CD4-positive, alpha-beta T cell (primary cell): ENCODE results near the gene BICD1. TPM values are rescaled to one million over a fixed set of nuclear protein-coding genes. Genes with fewer than 3 reads are reported as not detected.

Source experiments
- ATAC-seq: fragments of 200-7000 bp; cut with Tn5 transposase; one replicate; pipeline ENCODE4 v1.10.0; 2022; ENCODE audit warnings: mild to moderate bottlenecking; ENCODE audit not compliant: poor library complexity
- CTCF ChIA-PET: fragments of 350-600 bp; sonication (Branson Sonifier 250); formaldehyde crosslinking; loops from one replicate; lab custom pipeline; 2021; ENCODE audit warnings: antibody characterized with exemption, inconsistent platforms; lab: Charles Lee
- POLR2A ChIA-PET: fragments of 350-600 bp; sonication (Branson Sonifier 250); formaldehyde crosslinking; loops from one replicate; lab custom pipeline; 2021; ENCODE audit warnings: antibody characterized with exemption, inconsistent platforms; lab: Charles Lee
- DNase-seq, 14 experiments: peaks; one replicate each; pipeline ENCODE4 v3.0.0-alpha.2; 2013 to 2020; ENCODE audit warnings: mixed read lengths in 2 of 14
- H3K27ac ChIP-seq, 2 donors: one replicate each; pipeline versions ENCODE4 v1.5.1 to v1.7.0; 2013; ENCODE audit warnings: low read length in 2 of 2, low read depth in 1 of 2, mild to moderate bottlenecking in 1 of 2
- H3K27me3 ChIP-seq, 2 experiments: 1 replicate in 1 of 2; 2 replicates in 1 of 2; pipeline versions ENCODE4 v1.6.1 to v1.7.0; 2013; ENCODE audit warnings: low read length in 2 of 2, control low read depth in 1 of 2, mild to moderate bottlenecking in 1 of 2, moderate library complexity in 1 of 2; ENCODE audit not compliant: insufficient read depth in 2 of 2, control insufficient read depth in 1 of 2
- H3K36me3 ChIP-seq: one replicate; pipeline ENCODE4 v1.6.1; 2013; ENCODE audit warnings: low read length, control low read depth; ENCODE audit not compliant: insufficient read depth
- H3K4me1 ChIP-seq: one replicate; pipeline ENCODE4 v1.6.1; 2013; ENCODE audit warnings: low read length, control low read depth; ENCODE audit not compliant: insufficient read depth
- H3K4me3 ChIP-seq: one replicate; pipeline ENCODE4 v1.5.1; 2013; ENCODE audit warnings: mild to moderate bottlenecking, low read length, moderate library complexity
- H3K9me3 ChIP-seq, 2 experiments: 1 replicate in 1 of 2; 2 replicates in 1 of 2; pipeline versions ENCODE4 v1.6.1 to v1.7.0; 2013; ENCODE audit warnings: low read length in 2 of 2, mild to moderate bottlenecking in 2 of 2, control low read depth in 1 of 2, moderate library complexity in 1 of 2; ENCODE audit not compliant: control insufficient read depth in 1 of 2, insufficient read depth in 1 of 2
- H3K27ac Mint-ChIP-seq: one replicate; pipeline ENCODE4 v1.8.0; 2020; ENCODE audit warnings: mixed read lengths
- H3K27me3 Mint-ChIP-seq: one replicate; pipeline ENCODE4 v1.8.0; 2021; ENCODE audit warnings: mixed read lengths
- H3K36me3 Mint-ChIP-seq: one replicate; pipeline ENCODE4 v1.8.0; 2021; ENCODE audit warnings: low read depth, mixed read lengths
- H3K4me1 Mint-ChIP-seq: one replicate; pipeline ENCODE4 v1.8.0; 2021; ENCODE audit warnings: low read depth, mixed read lengths
- H3K4me3 Mint-ChIP-seq: one replicate; pipeline ENCODE4 v1.8.0; 2020; ENCODE audit warnings: mild to moderate bottlenecking, mixed read lengths
- H3K9me3 Mint-ChIP-seq: one replicate; pipeline ENCODE4 v1.8.0; 2020; ENCODE audit warnings: mixed read lengths
- CTCF ChIP-seq: fragments of 200-600 bp; IDR thresholded peaks from one replicate; pipeline ENCODE4 v1.8.0; 2022; ENCODE audit warnings: antibody characterized with exemption, mild to moderate bottlenecking
- intact Hi-C, 2 experiments: fragments of 100-400 bp; cut with DNase I in 1 of 2; cut with micrococcal nuclease in 1 of 2; formaldehyde crosslinking; loops; one replicate each; pipeline versions ENCODE4 v1.15.1 to v1.9.0; 2023 to 2025; cut with DNase I, micrococcal nuclease
- total RNA-seq, 174 experiments: library from RNA in 2 of 174; stranded (reverse) in 2 of 174; gene quantifications; one replicate each; pipeline ENCODE4 v1.2.3 and lab custom pipeline; 2021 to 2026

The BICD1 gene
- total RNA-seq, 2 experiments from 2014 or later, result 13.5 to 14.3 TPM

GRCh38 chr12:32254260-32254956 lies 147.8 kb downstream of the BICD1 start:
- ATAC-seq, result no peak
- peaks cover 7% of the 10 kb centered on the region for H3K4me1 Mint-ChIP-seq
- H3K4me3 Mint-ChIP-seq, result no peak overlapping the region
- CTCF ChIA-PET, result no interaction called here
- H3K4me1 ChIP-seq, result peaks cover 3% of the 10 kb centered on the region
- H3K27ac Mint-ChIP-seq, result no peak overlapping the region
- POLR2A ChIA-PET, result interaction anchor here (0.6 kb wide), 1 partner anchor 44 kb away, joined by 3 read pairs; no protein-coding TSS in a partner anchor
- H3K9me3 Mint-ChIP-seq, result no peaks in the 10 kb centered on the region
- H3K36me3 ChIP-seq, result no peaks in the 10 kb centered on the region
- DNase-seq, result no peak
- H3K9me3 ChIP-seq, result no peaks in the 10 kb centered on the region
- H3K27me3 Mint-ChIP-seq, result no peaks in the 10 kb centered on the region
- TF ChIP-seq CTCF, result no peak
- no peak overlapping the region for H3K4me3 ChIP-seq
- intact Hi-C loops, result no loop called here
- peaks cover 25% of the 10 kb centered on the region for H3K36me3 Mint-ChIP-seq
- no peaks in the 10 kb centered on the region for H3K27me3 ChIP-seq
- no peak overlapping the region for H3K27ac ChIP-seq

- intact Hi-C loops, result no loop called here
These were observed 148.9 kb downstream of the BICD1 start for GRCh38 chr12:32255588-32255987.

GRCh38 chr12:32257695-32258496 lies 151.2 kb downstream of the BICD1 start:
- Mint-ChIP-seq H3K36me3 (peaks cover 30% of the 10 kb centered on the region), H3K27ac (no peak overlapping the region), H3K9me3 (no peaks in the 10 kb centered on the region), H3K27me3 (no peaks in the 10 kb centered on the region), H3K4me3 (no peak overlapping the region), H3K4me1 (peaks cover 7% of the 10 kb centered on the region)
- no peak for ATAC-seq
- H3K4me3 ChIP-seq, result no peak overlapping the region
- no peaks in the 10 kb centered on the region for H3K36me3 ChIP-seq
- H3K9me3 ChIP-seq, result no peaks in the 10 kb centered on the region
- no peak for DNase-seq
- intact Hi-C loops, result no loop called here
- no peak overlapping the region for H3K27ac ChIP-seq
- peaks cover 3% of the 10 kb centered on the region for H3K4me1 ChIP-seq
- H3K27me3 ChIP-seq, result no peaks in the 10 kb centered on the region
- ChIA-PET POLR2A (no interaction called here), CTCF (interaction anchor here (0.6 kb wide), 1 partner anchor 100 kb away, joined by 3 read pairs; no protein-coding TSS in a partner anchor)
- TF ChIP-seq CTCF, result no peak

More at GRCh38 chr12:32255588-32255987, 148.9 kb downstream of the BICD1 start:
- H3K27ac ChIP-seq, result no peak overlapping the region
- H3K4me3 Mint-ChIP-seq, result no peak overlapping the region
- ChIA-PET POLR2A (no interaction called here), CTCF (no interaction called here)
- no peaks in the 10 kb centered on the region for H3K9me3 ChIP-seq
- no peaks in the 10 kb centered on the region for H3K27me3 ChIP-seq
- H3K36me3 Mint-ChIP-seq, result peaks cover 30% of the 10 kb centered on the region
- peaks cover 7% of the 10 kb centered on the region for H3K4me1 Mint-ChIP-seq
- H3K27ac Mint-ChIP-seq, result no peak overlapping the region
- no peaks in the 10 kb centered on the region for H3K9me3 Mint-ChIP-seq
- TF ChIP-seq CTCF, result no peak
- H3K4me1 ChIP-seq, result peaks cover 3% of the 10 kb centered on the region
- H3K4me3 ChIP-seq, result no peak overlapping the region
- no peak for DNase-seq
- H3K27me3 Mint-ChIP-seq, result no peaks in the 10 kb centered on the region
- ATAC-seq, result no peak
- no peaks in the 10 kb centered on the region for H3K36me3 ChIP-seq
